ENCODE measurements around the gene ANGPTL2.

The ANGPTL2 gene

DNA sequence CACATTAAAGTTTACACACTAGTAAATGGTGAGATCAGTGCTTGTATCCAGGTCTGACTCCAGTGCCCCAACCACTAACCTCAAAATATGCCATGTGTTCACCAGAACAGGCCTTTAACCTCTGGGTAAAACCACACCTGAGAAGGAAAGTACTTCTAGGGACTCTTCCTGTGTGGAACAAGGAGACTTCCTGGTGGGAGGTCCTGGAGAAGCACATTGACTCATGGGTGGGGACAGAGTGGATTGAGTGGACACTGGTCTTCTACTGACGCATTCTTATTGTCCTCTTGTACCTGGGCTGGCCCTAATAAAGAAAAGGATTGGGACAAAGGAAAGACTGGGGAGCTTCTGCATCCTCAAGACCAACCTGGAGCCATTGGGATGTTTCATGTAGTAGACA is 43.4 kb downstream of the ANGPTL2 start:
- Histone ChIP-seq H3K4me3 (ENCODE audit: low read depth in 1 of 2, low read length in 2 of 2) (no peak overlapping the region), H3K4me1 (ENCODE audit: control insufficient read depth in 1 of 2, insufficient read depth in 2 of 2, low read length in 2 of 2) (peaks cover 3 to 27% of the 10 kb centered on the region in 2 donors), H3K36me3 (ENCODE audit: control insufficient read depth in 1 of 2, insufficient read depth in 2 of 2, low read length in 2 of 2) (no peaks in the 10 kb centered on the region), H3K27me3 (ENCODE audit: low read depth, low read length) (no peaks in the 10 kb centered on the region), H3K27ac (ENCODE audit: low read length) (no peak overlapping the region), H3K9me3 (ENCODE audit: control insufficient read depth in 1 of 2, low read length in 2 of 2) (no peaks in the 10 kb centered on the region)

- Histone ChIP-seq H3K4me3 (ENCODE audit: low read depth in 1 of 2, low read length in 2 of 2) (no peak overlapping the region), H3K9me3 (ENCODE audit: control insufficient read depth in 1 of 2, low read length in 2 of 2) (no peaks in the 10 kb centered on the region), H3K36me3 (ENCODE audit: control insufficient read depth in 1 of 2, insufficient read depth in 2 of 2, low read length in 2 of 2) (no peaks in the 10 kb centered on the region), H3K27me3 (ENCODE audit: low read depth, low read length) (no peaks in the 10 kb centered on the region), H3K4me1 (ENCODE audit: control insufficient read depth in 1 of 2, insufficient read depth in 2 of 2, low read length in 2 of 2) (peaks cover 3 to 27% of the 10 kb centered on the region in 2 donors), H3K27ac (ENCODE audit: low read length) (no peak overlapping the region)
These were observed 44.1 kb downstream of the ANGPTL2 start for GRCh38 chr9:127078336-127078735.

GRCh38 chr9:127077644-127077946 is 44.8 kb downstream of the ANGPTL2 start:
- H3K9me3 ChIP-seq (ENCODE audit: control insufficient read depth in 1 of 2, low read length in 2 of 2) = no peaks in the 10 kb centered on the region
- no peaks in the 10 kb centered on the region for H3K27me3 ChIP-seq (ENCODE audit: low read depth, low read length)
- H3K27ac ChIP-seq (ENCODE audit: low read length) = no peak overlapping the region

GRCh38 chr9:127076860-127077643 is 45.4 kb downstream of the ANGPTL2 start:
- H3K27me3 ChIP-seq (ENCODE audit: low read depth, low read length) = no peaks in the 10 kb centered on the region
- no peak overlapping the region for H3K27ac ChIP-seq (ENCODE audit: low read length)
- no peaks in the 10 kb centered on the region for H3K9me3 ChIP-seq (ENCODE audit: control insufficient read depth in 1 of 2, low read length in 2 of 2)
- H3K4me3 ChIP-seq (ENCODE audit: low read depth in 1 of 2, low read length in 2 of 2) = no peak overlapping the region
- H3K4me1 ChIP-seq (ENCODE audit: control insufficient read depth in 1 of 2, insufficient read depth in 2 of 2, low read length in 2 of 2) = peaks cover 3 to 27% of the 10 kb centered on the region in 2 donors
- H3K36me3 ChIP-seq (ENCODE audit: control insufficient read depth in 1 of 2, insufficient read depth in 2 of 2, low read length in 2 of 2) = no peaks in the 10 kb centered on the region

More at GRCh38 chr9:127077644-127077946, 44.8 kb downstream of the ANGPTL2 start:
- H3K36me3 ChIP-seq (ENCODE audit: control insufficient read depth in 1 of 2, insufficient read depth in 2 of 2, low read length in 2 of 2) = no peaks in the 10 kb centered on the region
- no peak overlapping the region for H3K4me3 ChIP-seq (ENCODE audit: low read depth in 1 of 2, low read length in 2 of 2)
- H3K4me1 ChIP-seq (ENCODE audit: control insufficient read depth in 1 of 2, insufficient read depth in 2 of 2, low read length in 2 of 2) = peaks cover 3 to 27% of the 10 kb centered on the region in 2 donors

- Histone ChIP-seq H3K27me3 (ENCODE audit: low read depth, low read length) (no peaks in the 10 kb centered on the region), H3K36me3 (ENCODE audit: control insufficient read depth in 1 of 2, insufficient read depth in 2 of 2, low read length in 2 of 2) (no peaks in the 10 kb centered on the region), H3K27ac (ENCODE audit: low read length) (no peak overlapping the region), H3K9me3 (ENCODE audit: control insufficient read depth in 1 of 2, low read length in 2 of 2) (no peaks in the 10 kb centered on the region), H3K4me3 (ENCODE audit: low read depth in 1 of 2, low read length in 2 of 2) (no peak overlapping the region), H3K4me1 (ENCODE audit: control insufficient read depth in 1 of 2, insufficient read depth in 2 of 2, low read length in 2 of 2) (peaks cover 3 to 27% of the 10 kb centered on the region in 2 donors)
These were observed 46.6 kb downstream of the ANGPTL2 start for GRCh38 chr9:127075624-127076372.

DNA sequence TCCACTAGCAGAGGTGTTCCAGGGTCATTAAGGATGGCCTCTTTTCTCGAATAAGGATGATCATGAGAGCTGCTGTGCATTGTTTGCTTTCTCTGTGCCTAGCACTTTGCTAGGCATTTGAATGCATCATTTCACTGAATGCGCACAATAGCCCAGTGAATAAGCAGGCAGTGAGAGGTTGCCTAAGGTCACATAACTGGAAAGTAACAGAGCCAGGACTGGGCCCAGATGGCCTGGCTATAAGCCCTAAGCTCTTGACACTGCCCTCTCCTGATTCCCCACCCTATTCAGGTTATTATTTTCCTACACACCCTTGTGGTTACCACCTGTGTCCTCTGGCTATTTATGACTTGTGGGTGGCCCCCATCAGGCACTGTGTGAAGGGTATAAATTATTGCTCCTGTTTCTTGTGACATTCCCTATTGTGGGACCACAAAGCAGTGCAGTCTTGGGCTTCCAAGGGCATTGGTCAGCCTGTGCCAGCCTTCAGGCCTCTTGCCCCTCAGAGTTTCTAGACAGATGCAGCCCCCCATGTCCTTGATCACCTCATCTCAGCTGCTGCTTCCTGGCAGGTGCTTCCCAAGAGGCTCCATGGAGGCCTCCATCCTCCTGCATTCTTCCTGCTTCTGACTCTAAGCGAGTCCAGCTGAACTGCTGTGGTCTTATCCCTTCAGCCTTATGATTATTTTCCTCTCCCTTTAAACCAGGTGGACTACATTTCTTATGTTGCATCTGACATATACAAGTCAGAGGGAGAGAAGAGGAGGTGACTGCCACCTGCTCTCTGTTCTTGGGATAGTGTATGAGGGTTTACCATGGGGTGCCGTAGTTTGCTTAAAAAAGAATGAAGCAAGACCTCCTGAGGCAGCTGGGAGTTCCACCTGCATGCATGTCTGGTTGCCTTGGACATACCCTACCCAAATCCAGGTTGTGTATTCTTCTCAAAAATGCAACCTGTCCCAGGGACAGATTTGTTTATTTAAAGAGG is 47.6 kb downstream of the ANGPTL2 start:
- H3K27ac ChIP-seq (ENCODE audit: low read length) = no peak overlapping the region

GRCh38 chr9:127067603-127068220 is 54.7 kb downstream of the ANGPTL2 start:
- Histone ChIP-seq H3K27me3 (ENCODE audit: low read depth, low read length) (no peaks in the 10 kb centered on the region), H3K27ac (ENCODE audit: low read length) (no peak overlapping the region), H3K4me3 (ENCODE audit: low read depth in 1 of 2, low read length in 2 of 2) (no peak overlapping the region), H3K9me3 (ENCODE audit: control insufficient read depth in 1 of 2, low read length in 2 of 2) (no peaks in the 10 kb centered on the region), H3K36me3 (ENCODE audit: control insufficient read depth in 1 of 2, insufficient read depth in 2 of 2, low read length in 2 of 2) (peaks cover 5 to 7% of the 10 kb centered on the region in 2 donors), H3K4me1 (ENCODE audit: control insufficient read depth in 1 of 2, insufficient read depth in 2 of 2, low read length in 2 of 2) (peaks cover 0 to 3% of the 10 kb centered on the region in 2 donors)

More for the DNA sequence above, 47.6 kb downstream of the ANGPTL2 start:
- no peaks in the 10 kb centered on the region for H3K27me3 ChIP-seq (ENCODE audit: low read depth, low read length)
- H3K9me3 ChIP-seq (ENCODE audit: control insufficient read depth in 1 of 2, low read length in 2 of 2) = no peaks in the 10 kb centered on the region
- H3K4me3 ChIP-seq (ENCODE audit: low read depth in 1 of 2, low read length in 2 of 2) = no peak overlapping the region
- peaks cover 3 to 27% of the 10 kb centered on the region in 2 donors for H3K4me1 ChIP-seq (ENCODE audit: control insufficient read depth in 1 of 2, insufficient read depth in 2 of 2, low read length in 2 of 2)
- H3K36me3 ChIP-seq (ENCODE audit: control insufficient read depth in 1 of 2, insufficient read depth in 2 of 2, low read length in 2 of 2) = peaks cover 0 to 3% of the 10 kb centered on the region in 2 donors

GRCh38 chr9:127066851-127067136 is 55.6 kb downstream of the ANGPTL2 start:
- H3K36me3 ChIP-seq (ENCODE audit: control insufficient read depth in 1 of 2, insufficient read depth in 2 of 2, low read length in 2 of 2) = peaks cover 5 to 7% of the 10 kb centered on the region in 2 donors
- H3K9me3 ChIP-seq (ENCODE audit: control insufficient read depth in 1 of 2, low read length in 2 of 2) = no peaks in the 10 kb centered on the region
- no peaks in the 10 kb centered on the region for H3K27me3 ChIP-seq (ENCODE audit: low read depth, low read length)
- H3K4me1 ChIP-seq (ENCODE audit: control insufficient read depth in 1 of 2, insufficient read depth in 2 of 2, low read length in 2 of 2) = peaks cover 0 to 3% of the 10 kb centered on the region in 2 donors
- H3K27ac ChIP-seq (ENCODE audit: low read length) = no peak overlapping the region
- no peak overlapping the region for H3K4me3 ChIP-seq (ENCODE audit: low read depth in 1 of 2, low read length in 2 of 2)

GRCh38 chr9:127066060-127066850 is 56.2 kb downstream of the ANGPTL2 start:
- peaks cover 0 to 3% of the 10 kb centered on the region in 2 donors for H3K4me1 ChIP-seq (ENCODE audit: control insufficient read depth in 1 of 2, insufficient read depth in 2 of 2, low read length in 2 of 2)
- peaks cover 5 to 7% of the 10 kb centered on the region in 2 donors for H3K36me3 ChIP-seq (ENCODE audit: control insufficient read depth in 1 of 2, insufficient read depth in 2 of 2, low read length in 2 of 2)
- H3K27ac ChIP-seq (ENCODE audit: low read length) = no peak overlapping the region
- H3K27me3 ChIP-seq (ENCODE audit: low read depth, low read length) = no peaks in the 10 kb centered on the region
- H3K9me3 ChIP-seq (ENCODE audit: control insufficient read depth in 1 of 2, low read length in 2 of 2) = no peaks in the 10 kb centered on the region
- no peak overlapping the region for H3K4me3 ChIP-seq (ENCODE audit: low read depth in 1 of 2, low read length in 2 of 2)

DNA sequence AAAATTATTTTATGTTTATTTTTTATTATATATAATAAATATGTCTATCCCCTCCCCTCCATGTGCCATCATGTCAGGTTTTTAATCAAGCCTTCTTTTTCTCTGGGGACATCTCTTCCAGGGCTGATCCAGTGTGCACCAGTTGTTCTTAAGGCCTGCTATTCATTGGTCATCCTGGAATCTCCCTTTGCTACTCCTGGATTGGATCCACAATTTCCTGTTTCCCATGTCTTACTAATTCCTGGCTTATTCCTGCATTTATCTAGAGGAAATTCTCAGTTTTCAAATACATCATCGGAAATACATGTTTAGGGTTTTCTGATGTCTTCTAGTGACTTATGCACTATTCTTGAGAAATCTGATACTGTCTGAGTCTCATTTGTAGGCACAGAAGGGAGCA is 56.8 kb downstream of the ANGPTL2 start:
- Histone ChIP-seq H3K27me3 (ENCODE audit: low read depth, low read length) (no peaks in the 10 kb centered on the region), H3K27ac (ENCODE audit: low read length) (no peak overlapping the region), H3K36me3 (ENCODE audit: control insufficient read depth in 1 of 2, insufficient read depth in 2 of 2, low read length in 2 of 2) (peaks cover 5 to 7% of the 10 kb centered on the region in 2 donors), H3K9me3 (ENCODE audit: control insufficient read depth in 1 of 2, low read length in 2 of 2) (no peaks in the 10 kb centered on the region), H3K4me1 (ENCODE audit: control insufficient read depth in 1 of 2, insufficient read depth in 2 of 2, low read length in 2 of 2) (peaks cover 0 to 3% of the 10 kb centered on the region in 2 donors), H3K4me3 (ENCODE audit: low read depth in 1 of 2, low read length in 2 of 2) (no peak overlapping the region)

Measured in muscle layer of duodenum (tissue), 2 donors.